K562 (cell line): ENCODE data around the gene FAM149B1. TPM values are rescaled to one million over a fixed set of nuclear protein-coding genes. Genes with fewer than 3 reads are reported as not detected.
"Not testable (repeated sequence)": the region's sequence is repeated elsewhere in the genome, so short reads cannot be mapped to it uniquely, and the experiment has no call there.

Source experiments
- ATAC-seq: fragments of 200-7000 bp; cut with Tn5 transposase; 3 replicates; pipeline ENCODE4 v1.9.1; 2020; ENCODE audit warnings: moderate library complexity
- BruUV-seq: library from RNA; stranded (reverse); fragments of 400-500 nt; replicated peaks from 2 replicates; lab custom pipeline; 2021; lab: Mats Ljungman, UMichigan
- CTCF ChIA-PET: fragments of 300-600 bp; formaldehyde crosslinking; extraction: SDS; loops from one replicate; lab custom pipeline; 2021; ENCODE audit warnings: low intra/inter-chr PET ratio; lab: Yijun Ruan, JAX
- POLR2A ChIA-PET: fragments of 300-600, 350-650 bp; sonication (Branson Sonifier 250); formaldehyde crosslinking; extraction: SDS; loops from one replicate; lab custom pipeline; 2021; ENCODE audit warnings: antibody characterized with exemption, inconsistent platforms; lab: Yijun Ruan, JAX
- DNase-seq, 4 experiments: peaks; one replicate each; pipeline versions ENCODE4 v3.0.0 to v3.0.0-alpha.2; 2011 to 2018; ENCODE audit warnings: low spot score in 3 of 4, mixed read lengths in 3 of 4; ENCODE audit errors: extremely low read depth in 1 of 4
- FAIRE-seq: peaks from 2 replicates; lab custom pipeline; 2011; peaks lifted over from hg19 to GRCh38; lab: Jason Lieb, UNC
- H2AFZ ChIP-seq: 2 replicates; pipeline ENCODE4 v1.6.0; 2011; ENCODE audit warnings: low read depth, low read length, control low read depth, inconsistent platforms
- H3K27ac ChIP-seq: fragments of 200-600 bp; 3 replicates; pipeline ENCODE4 v1.8.0; 2011; ENCODE audit warnings: low read depth, mild to moderate bottlenecking, control low read depth, inconsistent platforms, low read length, moderate library complexity, mixed read lengths; ENCODE audit errors: extremely low read depth
- H3K27me3 ChIP-seq, 2 experiments: fragments of 300-600 bp in 1 of 2; 2 replicates in 1 of 2; 3 replicates in 1 of 2; pipeline versions ENCODE4 v1.6.0 to v1.8.0; 2011; ENCODE audit warnings: inconsistent platforms in 2 of 2, low read length in 2 of 2, mild to moderate bottlenecking in 1 of 2, mixed read lengths in 1 of 2, moderate library complexity in 1 of 2; ENCODE audit not compliant: control insufficient read depth in 2 of 2, insufficient read depth in 2 of 2
- H3K36me3 ChIP-seq: fragments of 300-600 bp; 3 replicates; pipeline ENCODE4 v1.8.0; 2011; ENCODE audit warnings: mild to moderate bottlenecking, low read length, inconsistent platforms; ENCODE audit not compliant: control insufficient read depth, insufficient read depth
- H3K4me1 ChIP-seq, 2 experiments: fragments of 200-600 bp in 1 of 2; replicated peaks in 1 of 2; 2 replicates in 1 of 2; 3 replicates in 1 of 2; pipeline versions ENCODE4 v1.5.1 to v1.8.0; 2011; ENCODE audit warnings: inconsistent platforms in 2 of 2, low read length in 2 of 2, mild to moderate bottlenecking in 1 of 2, mixed read lengths in 1 of 2, moderate library complexity in 1 of 2; ENCODE audit not compliant: control insufficient read depth in 2 of 2, insufficient read depth in 2 of 2
- H3K4me2 ChIP-seq: 2 replicates; pipeline ENCODE4 v1.6.1; 2011; ENCODE audit warnings: low read length, control low read depth, inconsistent platforms, mixed read lengths; ENCODE audit not compliant: insufficient read depth
- H3K4me3 ChIP-seq: fragments of 200-600 bp; sonication (generic), shearing (Covaris generic); 2 replicates; pipeline ENCODE4 v1.5.1; 2016; ENCODE audit warnings: control low read depth, inconsistent platforms
- H3K79me2 ChIP-seq: fragments of 200-600 bp; 3 replicates; pipeline ENCODE4 v1.8.0; 2011; ENCODE audit warnings: low read length, inconsistent platforms; ENCODE audit not compliant: control insufficient read depth, insufficient read depth
- H3K9ac ChIP-seq, 2 experiments: 2 replicates each; pipeline versions ENCODE4 v1.6.0 to v1.6.1; 2011; ENCODE audit warnings: low read depth in 2 of 2, low read length in 2 of 2, control low read depth in 1 of 2, inconsistent platforms in 1 of 2, mild to moderate bottlenecking in 1 of 2, mixed read lengths in 1 of 2; ENCODE audit not compliant: insufficient read depth in 1 of 2
- H3K9me1 ChIP-seq: one replicate; pipeline ENCODE4 v1.6.0; 2011; ENCODE audit warnings: inconsistent platforms, mild to moderate bottlenecking, low read length, moderate library complexity; ENCODE audit not compliant: control insufficient read depth, insufficient read depth
- H3K9me3 ChIP-seq: replicated peaks from 2 replicates; pipeline ENCODE4 v1.5.1; 2011; ENCODE audit warnings: low read depth, low read length, inconsistent platforms; ENCODE audit not compliant: control insufficient read depth, insufficient read depth
- H4K20me1 ChIP-seq: replicated peaks from 2 replicates; pipeline ENCODE4 v1.6.1; 2011; ENCODE audit warnings: low read length, inconsistent platforms, mixed read lengths; ENCODE audit not compliant: control insufficient read depth, insufficient read depth
- BCOR ChIP-seq: fragments of 450-650 bp; IDR thresholded peaks from 2 replicates; pipeline ENCODE4 v1.6.1; 2016
- FOXA3 ChIP-seq, 2 experiments: fragments of 450-650 bp in 1 of 2; sonication (generic) in 1 of 2; formaldehyde crosslinking; IDR thresholded peaks in 1 of 2; conservative IDR thresholded peaks in 1 of 2; 2 replicates each; pipeline versions ENCODE4 v1.4.0 to v1.8.0; 2020 to 2022; ENCODE audit warnings: mild to moderate bottlenecking in 2 of 2, missing genetic modification reagents in 1 of 2
- TEAD2 ChIP-seq: fragments of 450-650 bp; IDR thresholded peaks from 2 replicates; pipeline ENCODE4 v1.6.1; 2016; ENCODE audit warnings: missing genetic modification characterization, control low read depth, missing compliant biosample characterization
- XRCC3 ChIP-seq: fragments of 450-650 bp; IDR thresholded peaks from 2 replicates; pipeline ENCODE4 v1.6.1; 2017; ENCODE audit warnings: mild to moderate bottlenecking, moderate library complexity
- WGBS: fragments of 100-300 bp; shearing (Covaris generic); methylation state at CpG from one replicate; pipeline ENCODE4 v1.1.6; 2016; ENCODE audit warnings: low coverage, mixed read lengths; ENCODE audit not compliant: insufficient coverage; ENCODE audit errors: missing lambda C conversion rate; 5-methylcytosine and 5-hydroxymethylcytosine counted together
- in situ Hi-C: fragments of 300-500 bp; cut with MboI; formaldehyde crosslinking; loops from 4 replicates; pipeline ENCODE4 v1.15.0; 2018; ENCODE audit warnings: inconsistent platforms, mixed read lengths
- intact Hi-C: fragments of 100-400 bp; cut with micrococcal nuclease; formaldehyde crosslinking; loops from 2 replicates; pipeline ENCODE4 v1.14.2; 2022
- polyA plus RNA-seq, 8 experiments: library from polyadenylated mRNA; depleted of rRNA in 4 of 8; stranded (reverse) in 5 of 8; unstranded in 3 of 8; fragments of >200 nt; fragmentation: Nextera tagmentation in 2 of 8; fragmentation: Illumina TruSeq in 1 of 8; extraction: Ambion mirVana in 2 of 8; extraction: Trizol in 1 of 8; gene quantifications; 2 replicates each; pipeline versions ENCODE4 v1.2.1 to v1.2.3, GENCODE V29; 2011 to 2014; ENCODE audit warnings: inconsistent platforms in 1 of 8, missing spikeins in 1 of 8
- total RNA-seq, 7 experiments: library from RNA; depleted of rRNA in 6 of 7; stranded (reverse); fragments of >200 nt in 6 of 7; fragmentation: Illumina TruSeq in 2 of 7; extraction: Trizol in 2 of 7; gene quantifications; 2 replicates each; pipeline versions ENCODE4 v1.2.1 to v1.2.3, GENCODE V29; 2011 to 2021; ENCODE audit warnings: low replicate concordance in 1 of 7
- TF ChIP-seq, protein P1 (sequence below): fragments of 200-800 bp; sonication (Bioruptor generic); IDR thresholded peaks from 2 replicates; pipeline ENCODE4 v1.6.1; 2016; ENCODE audit warnings: missing genetic modification characterization, missing compliant biosample characterization

Gene FAM149B1
- total and polyA plus RNA-seq, 9 of the 15 experiments (the other 6 are each of a cell fraction or from before 2014, with no cell fraction given), result 4.2 to 18.5 (median 9.3) TPM

- H3K79me2 ChIP-seq, H3K4me1 ChIP-seq, H4K20me1 ChIP-seq, H2AFZ ChIP-seq, ATAC-seq, FAIRE-seq, H3K9me3 ChIP-seq, H3K27ac ChIP-seq, POLR2A ChIA-PET, CTCF ChIA-PET, DNase-seq, intact Hi-C loops, BruUV-seq, H3K27me3 ChIP-seq, H3K4me2 ChIP-seq, H3K9ac ChIP-seq, H3K4me3 ChIP-seq, in situ Hi-C loops, H3K9me1 ChIP-seq: not testable (repeated sequence)
- 0 out of 2 replicates have a peak, but pooled peaks have one; percentile 9 for TF ChIP-seq BCOR
- H3K36me3 ChIP-seq, result peaks cover 71% of the 10 kb centered on the region
- WGBS, result 92% methylated on average over 3 of the region's 8 CpGs
These were observed 17.1 kb upstream of the FAM149B1 start for GRCh38 chr10:73150633-73151413.

DNA sequence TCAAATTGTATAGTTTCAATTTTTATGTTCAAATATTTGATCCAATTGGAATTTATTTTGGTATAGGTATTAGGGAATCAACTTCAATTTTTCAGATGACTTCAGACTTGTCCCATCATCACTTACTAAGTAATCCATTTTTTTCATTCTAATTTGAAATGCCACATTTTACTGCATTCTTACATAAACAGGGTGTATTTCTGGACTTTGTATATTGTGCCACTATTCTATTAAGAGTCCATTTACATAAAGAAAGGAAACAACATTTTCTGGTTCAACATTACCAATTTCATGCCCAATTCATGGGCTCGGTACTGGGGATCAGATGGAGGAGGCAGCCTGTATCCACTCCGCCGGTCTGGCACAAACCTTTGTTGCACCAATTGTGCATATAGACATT lies 15.9 kb upstream of the FAM149B1 start:
- H3K4me3 ChIP-seq, result no peak overlapping the region

More for the DNA sequence above, 15.9 kb upstream of the FAM149B1 start:
- Histone ChIP-seq H2AFZ (no peak overlapping the region), H4K20me1 (no peaks in the 10 kb centered on the region), H3K9ac (no peak overlapping the region), H3K9me1 (no peaks in the 10 kb centered on the region), H3K9me3 (no peaks in the 10 kb centered on the region), H3K27me3 (no peaks in the 10 kb centered on the region), H3K79me2 (no peaks in the 10 kb centered on the region), H3K4me1 (no peaks in the 10 kb centered on the region), H3K36me3 (peaks cover 71% of the 10 kb centered on the region), H3K27ac (no peak overlapping the region), H3K4me2 (no peak overlapping the region)
- POLR2A ChIA-PET, result interaction anchor here (0.7 to 1.6 kb wide), 3 partner anchors 11 to 431 kb away, joined by 3 to 6 read pairs (median 3); partner anchors contain the start of genes ECD and FAM149B1
- in situ Hi-C loops, result no loop called here
- ATAC-seq, result no peak
- TF ChIP-seq FOXA3 (CRISPR knock-in tag; conservative IDR thresholded peaks at IDR 0.05 in 1 of 2, IDR thresholded peaks at IDR 0.05 in 1 of 2), result no peak
- TF ChIP-seq, protein P1, sequence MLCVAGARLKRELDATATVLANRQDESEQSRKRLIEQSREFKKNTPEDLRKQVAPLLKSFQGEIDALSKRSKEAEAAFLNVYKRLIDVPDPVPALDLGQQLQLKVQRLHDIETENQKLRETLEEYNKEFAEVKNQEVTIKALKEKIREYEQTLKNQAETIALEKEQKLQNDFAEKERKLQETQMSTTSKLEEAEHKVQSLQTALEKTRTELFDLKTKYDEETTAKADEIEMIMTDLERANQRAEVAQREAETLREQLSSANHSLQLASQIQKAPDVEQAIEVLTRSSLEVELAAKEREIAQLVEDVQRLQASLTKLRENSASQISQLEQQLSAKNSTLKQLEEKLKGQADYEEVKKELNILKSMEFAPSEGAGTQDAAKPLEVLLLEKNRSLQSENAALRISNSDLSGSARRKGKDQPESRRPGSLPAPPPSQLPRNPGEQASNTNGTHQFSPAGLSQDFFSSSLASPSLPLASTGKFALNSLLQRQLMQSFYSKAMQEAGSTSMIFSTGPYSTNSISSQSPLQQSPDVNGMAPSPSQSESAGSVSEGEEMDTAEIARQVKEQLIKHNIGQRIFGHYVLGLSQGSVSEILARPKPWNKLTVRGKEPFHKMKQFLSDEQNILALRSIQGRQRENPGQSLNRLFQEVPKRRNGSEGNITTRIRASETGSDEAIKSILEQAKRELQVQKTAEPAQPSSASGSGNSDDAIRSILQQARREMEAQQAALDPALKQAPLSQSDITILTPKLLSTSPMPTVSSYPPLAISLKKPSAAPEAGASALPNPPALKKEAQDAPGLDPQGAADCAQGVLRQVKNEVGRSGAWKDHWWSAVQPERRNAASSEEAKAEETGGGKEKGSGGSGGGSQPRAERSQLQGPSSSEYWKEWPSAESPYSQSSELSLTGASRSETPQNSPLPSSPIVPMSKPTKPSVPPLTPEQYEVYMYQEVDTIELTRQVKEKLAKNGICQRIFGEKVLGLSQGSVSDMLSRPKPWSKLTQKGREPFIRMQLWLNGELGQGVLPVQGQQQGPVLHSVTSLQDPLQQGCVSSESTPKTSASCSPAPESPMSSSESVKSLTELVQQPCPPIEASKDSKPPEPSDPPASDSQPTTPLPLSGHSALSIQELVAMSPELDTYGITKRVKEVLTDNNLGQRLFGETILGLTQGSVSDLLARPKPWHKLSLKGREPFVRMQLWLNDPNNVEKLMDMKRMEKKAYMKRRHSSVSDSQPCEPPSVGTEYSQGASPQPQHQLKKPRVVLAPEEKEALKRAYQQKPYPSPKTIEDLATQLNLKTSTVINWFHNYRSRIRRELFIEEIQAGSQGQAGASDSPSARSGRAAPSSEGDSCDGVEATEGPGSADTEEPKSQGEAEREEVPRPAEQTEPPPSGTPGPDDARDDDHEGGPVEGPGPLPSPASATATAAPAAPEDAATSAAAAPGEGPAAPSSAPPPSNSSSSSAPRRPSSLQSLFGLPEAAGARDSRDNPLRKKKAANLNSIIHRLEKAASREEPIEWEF, result no peak
- TF ChIP-seq XRCC3, result no peak
- TF ChIP-seq TEAD2 (tag), result no peak
- CTCF ChIA-PET, result no interaction called here
- BruUV-seq, result no TSS peak
- intact Hi-C loops, result no loop called here
- FAIRE-seq, result no peak
- no peak for DNase-seq
- 96% methylated on average over 3 of the region's 3 CpGs for WGBS
